GM12865 (cell line): ENCODE data around the gene WDHD1.
"Not testable (repeated sequence)": the region's sequence is repeated elsewhere in the genome, so short reads cannot be mapped to it uniquely, and the experiment has no call there.

ENCODE experiments used
- DNase-seq: peaks from one replicate; pipeline ENCODE4 v3.0.0; 2010; ENCODE audit warnings: low read depth
- H3K4me3 ChIP-seq: 2 replicates; pipeline ENCODE4 v1.5.1; 2011; ENCODE audit warnings: mild to moderate bottlenecking, low read depth, low read length, control low read depth
- CTCF ChIP-seq: IDR thresholded peaks from 2 replicates; pipeline ENCODE4 v1.5.1; 2011; ENCODE audit warnings: low read length, control low read depth, low read depth, inconsistent platforms; ENCODE audit not compliant: insufficient read depth; ENCODE audit errors: missing control alignments

Gene WDHD1

GRCh38 chr14:55026441-55026792 is 482 bp downstream of the WDHD1 start:
- peak overlapping the region; percentile 81 for H3K4me3 ChIP-seq
- TF ChIP-seq CTCF: no peak
- DNase-seq: no peak

- DNase-seq: no peak
- TF ChIP-seq CTCF: no peak
- H3K4me3 ChIP-seq: peak overlapping the region; percentile 81
Observed at GRCh38 chr14:55025948-55026347, 951 bp downstream of the WDHD1 start.

GRCh38 chr14:55024365-55024764 is 2.5 kb downstream of the WDHD1 start:
- DNase-seq, H3K4me3 ChIP-seq: not testable (repeated sequence)

GRCh38 chr14:55019968-55020554 is 6.8 kb downstream of the WDHD1 start:
- no peak for TF ChIP-seq CTCF
- no peak overlapping the region for H3K4me3 ChIP-seq
- no peak for DNase-seq

GRCh38 chr14:55015006-55015405 is 11.9 kb downstream of the WDHD1 start:
- DNase-seq: no peak
- H3K4me3 ChIP-seq: no peak overlapping the region
- TF ChIP-seq CTCF: no peak

GRCh38 chr14:55005071-55005470 is 21.8 kb downstream of the WDHD1 start:
- H3K4me3 ChIP-seq: no peak overlapping the region
- no peak for DNase-seq
- TF ChIP-seq CTCF: no peak

GRCh38 chr14:55000381-55000780 is 26.5 kb downstream of the WDHD1 start:
- no peak overlapping the region for H3K4me3 ChIP-seq
- TF ChIP-seq CTCF: no peak
- DNase-seq: no peak
